IPS-18a (cell line): ENCODE measurements around the gene RIPK4.
"Not testable (repeated sequence)": the region's sequence is repeated elsewhere in the genome, so short reads cannot be mapped to it uniquely, and the experiment has no call there.

Experiments
- H3K27ac ChIP-seq: one replicate; pipeline ENCODE4 v1.5.1; 2013; ENCODE audit warnings: low read length
- H3K27me3 ChIP-seq: one replicate; pipeline ENCODE4 v1.6.1; 2013; ENCODE audit warnings: mild to moderate bottlenecking, low read length; ENCODE audit not compliant: control insufficient read depth, insufficient read depth
- H3K36me3 ChIP-seq: one replicate; pipeline ENCODE4 v1.6.1; 2013; ENCODE audit warnings: low read depth, low read length; ENCODE audit not compliant: control insufficient read depth
- H3K4me1 ChIP-seq: one replicate; pipeline ENCODE4 v1.6.1; 2013; ENCODE audit warnings: low read depth, low read length; ENCODE audit not compliant: control insufficient read depth
- H3K4me3 ChIP-seq: one replicate; pipeline ENCODE4 v1.5.1; 2013; ENCODE audit warnings: low read length
- H3K9ac ChIP-seq: one replicate; pipeline ENCODE4 v1.6.1; 2013; ENCODE audit warnings: mild to moderate bottlenecking, low read length, moderate library complexity
- H3K9me3 ChIP-seq: one replicate; pipeline ENCODE4 v1.6.1; 2013; ENCODE audit warnings: low read depth, low read length; ENCODE audit not compliant: control insufficient read depth

Gene RIPK4

DNA sequence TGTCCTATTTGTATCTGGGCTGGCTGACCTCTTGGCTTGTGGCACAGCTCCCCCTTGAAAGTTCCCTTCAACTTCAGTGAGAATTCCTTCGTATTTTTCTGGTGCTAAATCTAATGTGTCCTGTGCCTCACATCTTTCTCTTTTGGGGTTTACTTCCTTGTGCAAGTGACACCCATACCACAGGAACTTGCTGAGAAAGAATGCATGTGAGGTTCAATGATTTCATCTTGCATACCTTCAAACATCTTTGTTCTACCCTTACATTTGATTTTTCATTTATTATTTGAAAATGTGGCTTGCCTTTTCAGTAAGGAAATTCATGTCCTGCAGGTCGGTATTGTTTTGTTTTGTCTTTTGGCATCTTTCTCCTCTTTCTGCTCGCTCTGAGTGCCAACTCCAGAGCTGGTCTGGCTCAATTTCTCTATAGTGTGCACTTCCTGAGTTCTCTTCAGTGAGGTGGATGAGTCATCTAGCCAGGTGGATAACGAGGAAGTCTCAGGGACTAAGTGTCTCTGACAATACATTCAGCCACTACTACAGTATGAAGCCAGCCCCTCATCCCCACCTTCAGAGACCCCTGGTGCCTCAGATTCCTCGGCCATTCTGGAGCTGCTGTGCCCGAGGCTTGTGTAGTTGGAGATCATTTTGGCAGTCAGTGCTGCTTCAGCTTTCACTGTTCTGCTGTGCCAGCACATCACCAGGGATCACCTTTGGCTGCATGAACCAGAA is 59.5 kb downstream of the RIPK4 start:
- no peak overlapping the region for H3K27ac ChIP-seq
- no peaks in the 10 kb centered on the region for H3K9me3 ChIP-seq
- peaks cover 13% of the 10 kb centered on the region for H3K4me1 ChIP-seq
- H3K27me3 ChIP-seq: peaks cover 8% of the 10 kb centered on the region
- H3K36me3 ChIP-seq: no peaks in the 10 kb centered on the region
- H3K9ac ChIP-seq: no peak overlapping the region
- H3K4me3 ChIP-seq: no peak overlapping the region

DNA sequence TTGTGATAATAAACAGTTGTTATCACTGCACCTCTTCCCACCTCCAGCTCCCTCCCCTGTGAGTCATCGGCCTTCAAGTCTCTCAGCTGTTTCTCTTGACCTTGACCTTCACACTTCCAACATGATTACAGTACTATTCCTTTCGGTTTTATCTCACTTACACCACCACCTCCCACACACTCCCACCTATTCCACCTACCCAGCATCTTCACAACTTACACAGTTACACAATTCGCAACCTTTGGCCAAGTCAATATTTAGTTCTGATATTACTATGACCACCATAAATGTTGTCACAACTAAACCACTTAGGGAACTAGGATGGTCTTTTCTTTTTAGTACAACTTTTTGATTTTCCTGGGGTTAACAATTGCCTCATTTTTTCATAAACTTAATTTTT is 60.2 kb downstream of the RIPK4 start:
- Histone ChIP-seq H3K4me3 (no peak overlapping the region), H3K4me1 (peaks cover 9% of the 10 kb centered on the region), H3K27me3 (peaks cover 8% of the 10 kb centered on the region), H3K27ac (no peak overlapping the region), H3K9ac (no peak overlapping the region), H3K9me3 (no peaks in the 10 kb centered on the region), H3K36me3 (no peaks in the 10 kb centered on the region)

DNA sequence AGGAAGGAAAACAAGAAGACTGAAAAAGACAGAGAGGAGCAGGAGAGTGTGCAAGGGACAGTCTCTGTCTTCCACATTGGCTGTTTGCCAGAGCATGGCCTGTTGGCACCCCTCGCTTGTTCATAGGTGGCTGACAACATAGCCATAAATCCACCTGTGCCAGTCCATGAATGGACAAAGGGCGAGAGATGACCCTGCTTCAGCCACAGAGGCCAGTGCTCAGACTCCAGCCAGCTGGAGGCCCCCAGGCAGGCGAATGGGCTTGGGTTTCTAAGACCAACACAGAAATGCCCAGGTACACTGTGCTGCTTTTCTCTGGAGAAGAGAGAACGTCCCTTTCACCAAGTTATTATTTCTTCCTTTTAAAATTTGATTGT is 60.6 kb downstream of the RIPK4 start:
- H3K36me3 ChIP-seq: no peaks in the 10 kb centered on the region
- H3K9ac ChIP-seq: no peak overlapping the region
- H3K9me3 ChIP-seq: no peaks in the 10 kb centered on the region
- no peak overlapping the region for H3K4me3 ChIP-seq
- peaks cover 3% of the 10 kb centered on the region for H3K27me3 ChIP-seq
- peaks cover 5% of the 10 kb centered on the region for H3K4me1 ChIP-seq
- no peak overlapping the region for H3K27ac ChIP-seq

DNA sequence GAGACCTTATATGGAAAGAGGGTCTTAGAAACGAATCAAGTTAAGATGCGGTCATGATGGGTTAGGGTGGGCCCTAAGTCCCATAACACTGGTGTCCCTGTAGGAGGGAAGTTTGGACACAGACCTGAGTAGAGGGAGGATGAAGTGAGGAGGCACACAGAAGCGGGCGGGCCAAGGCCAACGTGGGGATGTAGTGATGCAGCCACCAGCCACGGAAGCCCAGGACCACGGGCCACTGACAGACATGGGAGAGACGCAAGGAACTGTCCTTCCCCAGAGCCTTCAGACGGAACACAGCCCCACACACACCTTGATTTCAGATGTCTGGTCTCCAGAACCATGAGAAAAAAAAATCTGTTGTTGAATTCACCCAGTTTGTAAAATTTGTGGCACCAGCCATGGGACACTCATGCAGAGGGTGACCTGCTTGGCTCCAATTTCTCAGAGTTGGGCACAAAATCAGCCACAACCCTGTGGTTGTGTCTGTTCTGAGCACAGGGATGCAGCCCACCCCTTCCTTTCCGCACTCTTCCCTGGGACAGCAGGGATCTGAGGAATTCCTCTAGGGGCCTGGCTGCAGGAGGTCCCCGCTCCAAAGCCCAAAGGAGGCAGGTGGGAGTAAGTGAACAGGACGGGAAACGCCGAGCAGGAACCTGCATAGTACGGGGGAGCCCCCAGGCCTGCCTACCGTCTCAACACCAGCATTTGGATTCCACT is 61.1 kb downstream of the RIPK4 start:
- Histone ChIP-seq H3K27ac (no peak overlapping the region), H3K4me1 (no peaks in the 10 kb centered on the region), H3K4me3 (no peak overlapping the region), H3K9ac (no peak overlapping the region), H3K36me3 (no peaks in the 10 kb centered on the region), H3K9me3 (no peaks in the 10 kb centered on the region), H3K27me3 (no peaks in the 10 kb centered on the region)

DNA sequence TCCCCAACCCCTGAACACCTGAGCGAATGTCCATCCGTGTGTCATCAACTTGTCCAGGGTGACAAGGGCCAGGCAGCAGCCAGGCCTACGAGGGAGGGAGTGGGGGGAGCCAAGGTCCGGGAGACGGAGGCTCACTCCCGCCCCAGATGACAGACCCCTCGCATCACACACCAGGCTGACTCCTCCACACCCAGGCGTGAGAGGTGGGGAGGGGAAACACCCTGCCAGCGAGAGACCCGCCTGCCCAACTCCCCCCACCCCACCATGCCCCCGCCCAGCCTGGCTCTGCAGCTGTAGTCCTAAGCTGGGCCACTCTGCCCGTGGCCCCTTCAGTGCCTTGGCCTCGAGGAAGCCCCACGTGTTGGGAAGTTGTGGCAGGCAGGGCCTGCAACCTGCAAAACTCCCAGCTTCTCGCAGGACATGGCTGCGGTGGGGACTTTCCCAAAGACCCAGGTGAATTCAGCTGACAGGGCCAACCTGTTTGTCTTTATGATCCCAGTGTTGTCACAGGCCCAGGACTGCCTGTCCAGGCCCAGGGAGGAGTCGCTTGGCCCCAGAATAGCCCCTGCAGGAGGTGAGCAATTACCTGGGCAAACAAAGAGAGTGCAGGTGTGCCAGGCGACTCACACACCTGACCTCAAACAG is 62.9 kb downstream of the RIPK4 start:
- no peaks in the 10 kb centered on the region for H3K9me3 ChIP-seq
- H3K9ac ChIP-seq: no peak overlapping the region
- H3K27ac ChIP-seq: no peak overlapping the region
- H3K36me3 ChIP-seq: no peaks in the 10 kb centered on the region
- no peaks in the 10 kb centered on the region for H3K4me1 ChIP-seq
- H3K4me3 ChIP-seq: no peak overlapping the region
- no peaks in the 10 kb centered on the region for H3K27me3 ChIP-seq

DNA sequence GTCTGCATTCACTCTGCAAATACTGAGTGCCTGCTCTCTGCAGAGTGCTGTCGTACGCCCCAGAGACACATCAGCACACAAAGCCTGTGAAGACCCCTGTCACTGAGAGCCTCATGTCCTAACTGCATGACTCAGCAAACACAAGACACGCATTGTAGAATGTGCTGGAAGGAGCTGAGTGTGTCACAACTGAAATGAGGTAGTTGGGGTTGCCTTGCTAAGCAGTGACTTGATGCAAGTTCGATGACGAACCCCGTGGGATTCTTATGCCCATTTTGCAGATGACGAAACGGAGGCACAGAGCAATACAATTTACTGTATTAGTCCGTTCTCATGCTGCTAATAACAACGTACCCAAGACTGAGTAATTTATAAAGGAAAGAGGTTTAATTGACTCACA is 65.1 kb downstream of the RIPK4 start:
- Histone ChIP-seq H3K27ac (no peak overlapping the region), H3K36me3 (no peaks in the 10 kb centered on the region), H3K4me3 (no peak overlapping the region), H3K4me1 (no peaks in the 10 kb centered on the region), H3K9ac (no peak overlapping the region), H3K9me3 (no peaks in the 10 kb centered on the region), H3K27me3 (no peaks in the 10 kb centered on the region)

DNA sequence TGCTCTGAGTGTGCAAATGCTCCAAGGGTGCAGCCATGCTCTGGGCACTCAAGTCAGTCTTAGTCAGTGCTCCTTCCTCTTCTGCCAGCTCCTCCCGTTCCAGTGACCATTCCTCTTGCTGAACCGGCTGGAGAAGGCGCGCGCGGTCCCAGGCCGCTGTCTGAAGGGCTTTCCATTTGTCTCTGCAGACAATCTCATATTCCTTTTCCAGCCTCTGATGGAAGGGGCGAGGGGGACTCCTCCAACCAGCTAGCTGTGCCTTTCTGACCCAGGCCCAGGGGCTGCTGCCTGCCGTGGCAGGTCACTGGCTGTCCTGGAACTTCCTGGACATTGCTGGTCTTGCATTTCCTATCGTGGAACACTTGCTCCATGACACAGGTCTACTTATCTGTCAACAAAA is 67.5 kb downstream of the RIPK4 start:
- H3K4me1 ChIP-seq: no peaks in the 10 kb centered on the region
- H3K4me3 ChIP-seq: no peak overlapping the region
- H3K36me3 ChIP-seq: no peaks in the 10 kb centered on the region
- no peak overlapping the region for H3K27ac ChIP-seq
- H3K9ac ChIP-seq: no peak overlapping the region
- no peaks in the 10 kb centered on the region for H3K9me3 ChIP-seq
- H3K27me3 ChIP-seq: no peaks in the 10 kb centered on the region

DNA sequence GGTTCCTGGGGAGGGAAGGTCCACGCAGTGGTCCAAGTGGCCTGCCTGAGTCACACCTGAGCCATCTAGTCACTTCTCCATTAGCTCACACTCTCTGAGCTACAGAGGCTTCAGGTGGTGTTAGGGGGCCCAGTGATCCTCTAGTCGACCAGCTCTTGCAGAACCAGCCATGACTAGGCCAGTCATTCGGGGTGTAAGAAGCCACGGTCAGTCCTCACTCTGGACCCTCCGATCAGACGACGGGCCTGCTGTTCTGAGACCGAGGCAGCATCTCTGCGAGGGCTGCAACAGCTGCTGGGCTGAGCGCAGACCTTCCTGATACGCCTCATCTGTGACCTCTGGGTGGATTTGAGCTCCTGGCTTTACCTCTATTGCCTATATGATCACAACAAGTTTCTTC is 68.8 kb downstream of the RIPK4 start:
- no peak overlapping the region for H3K4me3 ChIP-seq
- no peaks in the 10 kb centered on the region for H3K36me3 ChIP-seq
- H3K9ac ChIP-seq: no peak overlapping the region
- no peaks in the 10 kb centered on the region for H3K4me1 ChIP-seq
- H3K9me3 ChIP-seq: no peaks in the 10 kb centered on the region
- no peak overlapping the region for H3K27ac ChIP-seq
- H3K27me3 ChIP-seq: no peaks in the 10 kb centered on the region

DNA sequence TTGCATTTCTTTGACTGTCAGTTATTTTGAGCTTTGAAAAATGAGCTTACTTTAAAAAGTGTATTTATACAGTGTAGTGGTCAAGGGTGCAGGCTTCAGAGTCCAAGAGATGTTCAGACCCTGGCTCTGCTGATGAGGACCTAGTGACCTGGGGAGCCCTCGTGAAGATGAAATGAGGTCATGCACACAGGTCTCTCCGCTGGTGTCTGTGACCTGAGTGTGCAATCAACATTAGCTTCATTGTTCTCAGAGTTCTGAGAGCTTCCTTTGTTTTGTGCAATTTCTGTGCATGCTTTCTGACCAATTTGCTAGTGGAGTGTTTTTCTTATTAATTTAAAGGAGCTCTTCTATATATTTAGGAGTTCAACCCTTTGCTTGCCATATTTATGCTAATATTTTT is 71.3 kb downstream of the RIPK4 start:
- H3K36me3 ChIP-seq: no peaks in the 10 kb centered on the region
- H3K4me1 ChIP-seq: no peaks in the 10 kb centered on the region
- H3K9me3 ChIP-seq: no peaks in the 10 kb centered on the region
- H3K4me3 ChIP-seq: no peak overlapping the region
- H3K27ac ChIP-seq: no peak overlapping the region
- no peak overlapping the region for H3K9ac ChIP-seq
- H3K27me3 ChIP-seq: no peaks in the 10 kb centered on the region

DNA sequence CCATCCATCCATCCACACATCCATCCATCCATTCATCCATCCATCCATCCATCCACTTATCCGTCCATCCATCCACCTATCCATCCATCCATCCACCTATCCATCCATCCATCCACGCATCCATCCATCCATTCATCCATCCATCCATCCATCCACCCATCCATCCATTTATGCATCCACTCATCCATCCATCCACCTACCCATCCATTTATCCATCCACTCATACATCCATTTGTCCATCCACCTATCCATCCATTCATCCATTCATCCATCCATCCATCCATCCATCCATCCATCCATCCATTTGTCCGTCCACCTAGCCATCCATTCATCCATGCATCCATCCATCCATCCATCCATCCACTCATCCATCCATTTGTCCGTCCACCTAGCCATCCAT is 72.8 kb downstream of the RIPK4 start:
- H3K9ac ChIP-seq, H3K9me3 ChIP-seq, H3K36me3 ChIP-seq, H3K4me3 ChIP-seq, H3K27ac ChIP-seq, H3K27me3 ChIP-seq, H3K4me1 ChIP-seq: not testable (repeated sequence)

DNA sequence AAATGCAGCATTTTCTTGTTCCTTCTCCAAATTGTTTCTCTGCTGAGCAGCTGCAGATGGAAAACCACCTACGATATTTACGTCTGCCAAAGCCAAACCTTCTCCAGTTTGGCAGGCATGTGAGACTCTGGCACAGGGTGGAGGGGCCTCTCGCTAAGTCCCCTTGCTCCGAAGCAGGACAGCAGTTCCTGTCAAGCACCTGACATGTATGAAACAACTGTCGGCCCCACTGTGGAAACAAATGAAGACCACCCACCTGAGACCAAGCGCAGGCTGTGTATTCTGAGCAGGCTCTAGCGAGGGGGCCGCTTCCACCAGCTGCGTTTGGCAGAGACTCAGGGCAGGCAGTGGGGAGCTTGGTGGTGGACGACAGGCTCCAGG is 74.7 kb downstream of the RIPK4 start:
- H3K4me1 ChIP-seq: no peaks in the 10 kb centered on the region
- H3K36me3 ChIP-seq: no peaks in the 10 kb centered on the region
- no peak overlapping the region for H3K9ac ChIP-seq
- no peak overlapping the region for H3K27ac ChIP-seq
- no peaks in the 10 kb centered on the region for H3K27me3 ChIP-seq
- no peak overlapping the region for H3K4me3 ChIP-seq
- no peaks in the 10 kb centered on the region for H3K9me3 ChIP-seq
